AG09319 (cell line): ENCODE data around the gene FCHSD1.

ENCODE experiments used
- DNase-seq: peaks from one replicate; pipeline ENCODE4 v3.0.0-alpha.2; 2010; ENCODE audit warnings: low read depth; ENCODE audit errors: extremely low read depth
- TF ChIP-seq, protein P1 (sequence below): IDR thresholded peaks from 2 replicates; pipeline ENCODE4 v1.5.1; 2011; ENCODE audit warnings: low read depth, mild to moderate bottlenecking, inconsistent platforms, low read length, moderate library complexity

The FCHSD1 gene

DNA sequence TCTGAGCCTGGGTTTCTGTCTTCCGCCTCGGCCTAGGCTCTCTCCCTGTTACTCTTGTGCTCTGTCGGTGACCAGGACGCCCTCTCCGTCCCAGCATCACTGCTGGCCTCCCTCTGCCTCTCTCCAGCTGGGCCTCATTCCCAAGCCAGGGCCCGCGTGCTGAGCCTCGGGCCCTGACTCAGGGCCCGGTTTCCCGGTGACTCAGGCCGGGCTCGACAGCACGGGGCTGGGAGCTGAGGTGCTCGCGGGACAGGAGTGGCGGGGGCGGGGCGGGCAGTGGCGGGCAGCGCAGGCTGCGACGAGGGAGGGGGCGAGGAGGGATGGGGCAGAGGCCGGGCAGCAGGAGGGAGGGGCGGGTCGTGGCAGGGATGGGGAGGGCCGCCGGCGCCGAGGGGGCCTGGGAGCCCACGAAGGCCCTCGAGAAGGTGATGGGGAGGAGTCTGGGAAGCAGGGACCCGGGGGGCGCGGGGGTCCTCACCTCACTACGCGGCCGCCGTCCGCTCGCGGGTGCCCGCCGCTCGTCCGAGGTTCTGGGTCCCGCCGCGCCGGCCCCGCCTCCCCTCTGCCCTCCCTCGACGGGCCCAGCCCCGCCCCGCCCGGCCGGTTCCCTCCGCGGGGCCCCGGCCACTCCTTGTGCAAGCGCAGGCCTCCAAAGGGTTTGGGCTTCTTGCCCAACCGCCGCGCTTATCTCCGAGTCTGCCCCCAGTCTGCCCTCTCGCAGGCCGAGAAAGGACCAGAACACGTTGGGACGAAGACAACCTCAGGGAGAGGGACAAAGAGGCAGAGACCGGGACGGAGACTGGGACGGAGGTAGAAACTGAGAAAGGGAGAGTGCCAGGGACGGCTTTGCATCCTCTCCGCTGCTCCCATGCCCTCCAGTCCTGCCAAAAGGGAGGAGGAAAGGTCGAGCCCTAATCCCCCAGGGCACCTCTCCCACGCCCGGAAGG lies 30.8 kb upstream of the FCHSD1 start, which contains the start of gene ARAP3:
Gene ARAP3 (minus strand): TSS at position 536 of the 947 bp plus-strand sequence. CDS start 1,744 bp downstream, outside the sequence.
- TF ChIP-seq, protein P1, sequence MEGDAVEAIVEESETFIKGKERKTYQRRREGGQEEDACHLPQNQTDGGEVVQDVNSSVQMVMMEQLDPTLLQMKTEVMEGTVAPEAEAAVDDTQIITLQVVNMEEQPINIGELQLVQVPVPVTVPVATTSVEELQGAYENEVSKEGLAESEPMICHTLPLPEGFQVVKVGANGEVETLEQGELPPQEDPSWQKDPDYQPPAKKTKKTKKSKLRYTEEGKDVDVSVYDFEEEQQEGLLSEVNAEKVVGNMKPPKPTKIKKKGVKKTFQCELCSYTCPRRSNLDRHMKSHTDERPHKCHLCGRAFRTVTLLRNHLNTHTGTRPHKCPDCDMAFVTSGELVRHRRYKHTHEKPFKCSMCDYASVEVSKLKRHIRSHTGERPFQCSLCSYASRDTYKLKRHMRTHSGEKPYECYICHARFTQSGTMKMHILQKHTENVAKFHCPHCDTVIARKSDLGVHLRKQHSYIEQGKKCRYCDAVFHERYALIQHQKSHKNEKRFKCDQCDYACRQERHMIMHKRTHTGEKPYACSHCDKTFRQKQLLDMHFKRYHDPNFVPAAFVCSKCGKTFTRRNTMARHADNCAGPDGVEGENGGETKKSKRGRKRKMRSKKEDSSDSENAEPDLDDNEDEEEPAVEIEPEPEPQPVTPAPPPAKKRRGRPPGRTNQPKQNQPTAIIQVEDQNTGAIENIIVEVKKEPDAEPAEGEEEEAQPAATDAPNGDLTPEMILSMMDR, result no peak
- DNase-seq, result no peak

DNA sequence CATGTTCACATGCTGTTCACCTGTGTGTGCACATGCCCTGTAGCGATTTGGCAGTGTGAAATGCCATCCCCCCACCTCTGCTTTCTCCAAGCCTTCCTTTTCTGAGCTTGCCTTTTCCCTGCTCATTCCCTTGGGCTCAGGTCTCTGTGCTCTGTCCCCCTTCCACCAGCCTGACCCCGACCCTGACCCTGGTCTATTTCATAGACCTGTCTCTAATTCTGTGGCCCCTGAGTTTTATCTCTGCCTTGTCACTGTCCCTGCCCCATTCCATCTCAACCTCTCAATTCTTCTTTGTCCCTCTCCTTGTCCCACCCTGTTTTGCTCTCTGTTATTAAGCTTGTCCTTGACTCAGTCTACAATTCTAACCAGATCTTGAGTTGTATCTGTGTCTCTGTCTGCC lies 30.1 kb upstream of the FCHSD1 start:
- no peak for DNase-seq
- TF ChIP-seq, protein P1, result no peak

DNA sequence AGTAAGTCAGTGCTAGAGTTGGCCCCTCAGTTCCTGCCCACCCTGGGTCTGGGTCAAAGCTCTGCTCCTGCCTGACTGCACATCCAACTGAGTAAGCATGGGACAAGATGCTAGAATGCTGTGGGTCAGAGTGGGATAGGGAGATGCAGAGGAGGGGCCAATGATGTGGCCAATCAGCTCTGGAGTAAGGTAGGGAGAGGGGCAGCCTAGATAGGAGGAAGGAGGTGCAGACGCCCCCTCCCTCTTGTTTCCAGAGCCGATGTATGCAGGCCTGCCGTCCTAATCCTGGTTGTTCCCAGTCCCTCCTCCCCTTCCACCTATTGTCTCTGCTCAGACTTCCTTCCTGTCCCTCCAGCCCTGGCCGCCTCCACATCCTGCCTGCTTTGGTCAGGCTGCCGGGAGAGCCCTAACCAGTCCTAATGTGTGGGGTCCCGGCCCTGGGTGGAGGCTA lies 29.6 kb upstream of the FCHSD1 start:
- TF ChIP-seq, protein P1, result no peak
- no peak for DNase-seq

DNA sequence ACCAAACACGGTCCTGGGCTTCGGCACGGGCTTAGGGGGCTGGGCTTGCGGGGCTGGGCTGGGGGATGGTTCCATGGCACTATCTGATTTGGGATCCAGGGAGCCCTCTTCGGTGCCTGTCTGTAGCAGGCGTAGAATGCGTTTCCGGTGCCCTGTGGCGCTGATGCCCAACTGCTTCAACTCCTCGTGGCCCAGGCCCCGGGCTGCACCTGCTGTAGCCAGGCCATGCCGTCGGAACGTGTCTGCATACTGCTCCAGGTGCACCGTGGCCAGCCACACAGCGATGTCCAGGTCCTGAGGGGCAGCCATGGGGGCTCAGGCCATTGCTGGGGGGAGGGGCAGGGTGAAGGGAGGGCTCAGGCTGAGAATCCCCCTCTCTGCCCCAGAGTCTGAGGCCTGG lies 29.0 kb upstream of the FCHSD1 start:
- TF ChIP-seq, protein P1, result no peak
- DNase-seq, result no peak

DNA sequence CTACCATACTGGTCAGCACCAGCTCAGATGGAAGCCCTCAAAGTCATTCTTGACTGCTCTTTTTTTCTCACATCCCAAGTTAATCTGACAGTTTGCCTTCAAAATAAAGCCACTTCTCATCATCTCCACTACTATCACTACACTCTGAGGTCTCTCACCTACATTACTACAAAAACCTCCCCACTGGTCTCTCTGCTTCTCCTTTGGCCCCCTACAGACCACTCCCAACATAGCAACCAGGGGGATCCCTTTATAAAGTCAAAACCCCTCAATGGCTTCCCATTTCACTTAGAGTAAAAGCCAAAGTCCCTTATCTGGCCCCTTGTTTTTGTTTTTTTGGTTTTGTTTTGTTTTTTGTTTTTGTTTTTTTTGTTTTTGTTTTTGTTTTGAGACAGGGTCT lies 26.2 kb upstream of the FCHSD1 start:
- TF ChIP-seq, protein P1, result no peak; the same call in 1 of the 2 replicates
- DNase-seq, result no peak

DNA sequence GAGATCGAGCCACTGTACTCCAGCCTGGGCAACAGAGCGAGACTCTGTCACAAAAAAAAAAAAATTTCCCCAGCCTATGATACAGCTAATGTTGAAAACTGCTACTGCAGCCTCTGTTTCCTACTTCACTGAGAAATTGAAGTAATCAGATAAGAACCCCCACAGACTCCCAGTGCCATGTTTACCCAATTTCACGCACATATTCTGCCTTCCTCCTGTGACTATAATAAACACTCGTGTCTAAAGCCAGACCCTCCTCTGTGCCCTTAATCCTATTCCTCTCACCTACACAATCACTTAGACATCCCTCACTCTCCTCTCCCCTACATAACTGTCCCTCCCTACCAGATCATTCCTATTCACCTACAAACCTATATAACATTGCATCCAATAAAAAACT lies 24.5 kb upstream of the FCHSD1 start:
- TF ChIP-seq, protein P1, result no peak

DNA sequence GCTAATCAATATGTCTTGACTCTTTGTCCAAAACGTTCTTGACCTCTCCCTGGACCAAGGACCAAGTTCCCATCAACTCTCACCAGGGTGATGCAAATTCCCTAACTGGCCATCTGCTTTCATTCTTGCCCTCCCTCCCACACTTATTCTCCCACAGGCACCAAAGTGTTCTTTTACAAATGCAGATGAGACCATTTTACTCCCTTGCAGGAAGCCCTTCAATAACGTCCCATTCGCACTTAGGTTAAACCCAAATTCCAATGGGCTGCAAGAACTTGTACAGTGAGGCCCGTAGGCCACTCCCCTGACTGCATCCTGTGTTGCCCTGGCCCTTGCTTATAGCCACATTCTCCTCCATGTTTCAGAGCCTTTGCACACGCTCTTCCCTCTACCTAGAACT lies 23.5 kb upstream of the FCHSD1 start:
- TF ChIP-seq, protein P1, result no peak
- DNase-seq, result no peak

More for the DNA sequence above, 24.5 kb upstream of the FCHSD1 start:
- DNase-seq, result no peak
